Right cardiac atrium (tissue), 5 donors: Measurements from ENCODE around the gene PAQR4. TPM values are rescaled to one million over a fixed set of nuclear protein-coding genes. Genes with fewer than 3 reads are reported as not detected.
A peak's percentile ranks its signal among the peaks of the same experiment; 100 is the strongest.

ENCODE experiments used
- ATAC-seq, 2 donors: fragments of 200-7000 bp; cut with Tn5 transposase; one replicate each; pipeline versions ENCODE4 v1.8.0 to v1.9.1; 2020; ENCODE audit warnings: moderate library complexity in 2 of 2, mild to moderate bottlenecking in 1 of 2
- DNase-seq, 3 donors: peaks; one replicate each; pipeline ENCODE4 v3.0.0-alpha.2; 2020
- H3K27ac ChIP-seq: one replicate; pipeline ENCODE4 v1.5.1; 2013; ENCODE audit warnings: mild to moderate bottlenecking, low read length, control low read depth, moderate library complexity
- H3K27me3 ChIP-seq: one replicate; pipeline ENCODE4 v1.6.1; 2013; ENCODE audit not compliant: control insufficient read depth, insufficient read depth
- H3K4me1 ChIP-seq: one replicate; pipeline ENCODE4 v1.6.1; 2013; ENCODE audit warnings: low read length; ENCODE audit not compliant: control insufficient read depth, insufficient read depth
- H3K4me3 ChIP-seq: one replicate; pipeline ENCODE4 v1.5.1; 2013; ENCODE audit warnings: low read length, control low read depth
- H3K9me3 ChIP-seq: one replicate; pipeline ENCODE4 v1.6.1; 2013; ENCODE audit warnings: low read length; ENCODE audit not compliant: control insufficient read depth
- WGBS: extraction: QIAGEN DNeasy Blood & Tissue Kit; methylation state at CpG from one replicate; pipeline ENCODE4 v1.1.7; 2013; 5-methylcytosine and 5-hydroxymethylcytosine counted together
- intact Hi-C, 4 donors: fragments of 100-400 bp; cut with DNase I; formaldehyde crosslinking; loops; one replicate each; pipeline versions ENCODE4 v1.11.0 to v1.14.0; 2022 to 2023
- polyA plus RNA-seq: library from polyadenylated mRNA; stranded (reverse); fragments of 200-250 nt; gene quantifications from one replicate; pipeline ENCODE4 v1.2.3, GENCODE V29; 2013
- total RNA-seq, 4 donors: library from RNA; stranded (reverse); fragmentation: NEBNext Ultra II Directional; extraction: Animal tissue kit (Norgen Biotek cat#: 25700); gene quantifications; one replicate each; pipeline ENCODE4 v1.2.1, GENCODE V29; 2021
- donor health status: healthy with polysubstance abuse.
- donor health status: DM: no; HTN: yes; CAD: no.
- donor health status: DM: no; HTN: no; CAD: no.
- donor health status: DM: no; HTN: yes; CAD: no; lungs with severe emphysema.
- donor health status: DM: yes; HTN: yes; CAD: no.

Gene PAQR4
- total and polyA plus RNA-seq, 5 donors, result 4.0 to 10.3 (median 6.6) TPM

DNA sequence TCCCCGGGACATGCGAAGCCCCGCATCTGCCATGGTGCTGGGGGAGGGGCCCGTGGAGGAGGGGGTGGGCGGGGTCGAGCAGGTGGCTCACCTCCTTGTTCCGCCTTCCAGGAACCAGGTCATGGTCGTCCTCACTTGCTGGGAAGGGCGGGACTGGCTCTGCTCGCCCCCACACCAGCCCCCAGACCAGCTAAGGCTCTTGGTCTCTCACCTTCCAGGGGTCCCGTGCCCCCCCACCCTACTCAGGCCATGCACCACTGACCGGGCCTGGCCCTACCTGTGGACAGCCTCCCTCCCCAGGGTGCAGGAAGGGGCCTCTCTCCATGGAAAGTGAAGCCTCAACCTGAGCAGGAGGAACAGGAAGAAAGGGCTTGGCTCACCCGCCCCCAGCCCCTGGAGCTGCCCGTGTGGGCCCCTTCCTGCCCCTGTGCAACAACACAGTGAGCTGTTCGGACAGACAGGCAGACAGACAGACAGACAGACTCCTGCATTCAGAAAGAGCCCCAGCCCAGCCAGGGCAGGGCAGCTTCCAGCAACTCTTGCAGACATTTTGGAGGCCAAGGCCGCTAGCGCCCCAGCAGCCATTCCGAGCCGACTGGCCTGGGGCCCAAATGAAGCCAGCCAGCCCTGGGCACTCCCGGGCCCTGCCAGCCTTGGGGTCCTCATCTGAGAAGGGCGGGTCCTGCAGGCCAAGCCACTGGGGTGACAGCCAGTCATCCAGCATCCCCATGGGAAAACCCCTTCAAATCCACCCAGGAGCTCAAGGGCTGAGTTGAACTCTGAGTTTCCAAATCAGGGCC is 13.2 kb upstream of the PAQR4 start:
- 44% methylated on average over 21 of the region's 21 CpGs for WGBS
- DNase-seq, result no peak
- Histone ChIP-seq H3K9me3 (no peaks in the 10 kb centered on the region), H3K27me3 (no peaks in the 10 kb centered on the region), H3K4me1 (no peaks in the 10 kb centered on the region), H3K27ac (no peak overlapping the region), H3K4me3 (no peak overlapping the region)
- ATAC-seq, result peak in 1 of 2 donors; percentile 7
- intact Hi-C loops, result no loop called here

- H3K27me3 ChIP-seq, result no peaks in the 10 kb centered on the region
- intact Hi-C loops, result no loop called here
- 79% methylated on average over 11 of the region's 11 CpGs for WGBS
- no peaks in the 10 kb centered on the region for H3K4me1 ChIP-seq
- H3K27ac ChIP-seq, result no peak overlapping the region
- DNase-seq (peak in 1 of 3 donors; percentile 44), ATAC-seq (no peak)
- no peaks in the 10 kb centered on the region for H3K9me3 ChIP-seq
- H3K4me3 ChIP-seq, result no peak overlapping the region
Observed at GRCh38 chr16:2956579-2956956, 12.6 kb upstream of the PAQR4 start.

GRCh38 chr16:2959206-2959605 is 9.9 kb upstream of the PAQR4 start:
- intact Hi-C loops, result no loop called here
- Histone ChIP-seq H3K9me3 (no peaks in the 10 kb centered on the region), H3K27me3 (no peaks in the 10 kb centered on the region), H3K27ac (no peak overlapping the region), H3K4me3 (no peak overlapping the region), H3K4me1 (no peaks in the 10 kb centered on the region)
- DNase-seq, result no peak
- no peak for ATAC-seq
- WGBS, result 64% methylated on average over 10 of the region's 10 CpGs

GRCh38 chr16:2960183-2961010 is 8.8 kb upstream of the PAQR4 start:
- Histone ChIP-seq H3K4me3 (no peak overlapping the region), H3K9me3 (no peaks in the 10 kb centered on the region), H3K27me3 (no peaks in the 10 kb centered on the region), H3K27ac (no peak overlapping the region), H3K4me1 (no peaks in the 10 kb centered on the region)
- ATAC-seq (no peak), DNase-seq (peak in 2 of 3 donors; percentile 34 to 35)
- 77% methylated on average over 17 of the region's 17 CpGs for WGBS
- intact Hi-C loops, result no loop called here

DNA sequence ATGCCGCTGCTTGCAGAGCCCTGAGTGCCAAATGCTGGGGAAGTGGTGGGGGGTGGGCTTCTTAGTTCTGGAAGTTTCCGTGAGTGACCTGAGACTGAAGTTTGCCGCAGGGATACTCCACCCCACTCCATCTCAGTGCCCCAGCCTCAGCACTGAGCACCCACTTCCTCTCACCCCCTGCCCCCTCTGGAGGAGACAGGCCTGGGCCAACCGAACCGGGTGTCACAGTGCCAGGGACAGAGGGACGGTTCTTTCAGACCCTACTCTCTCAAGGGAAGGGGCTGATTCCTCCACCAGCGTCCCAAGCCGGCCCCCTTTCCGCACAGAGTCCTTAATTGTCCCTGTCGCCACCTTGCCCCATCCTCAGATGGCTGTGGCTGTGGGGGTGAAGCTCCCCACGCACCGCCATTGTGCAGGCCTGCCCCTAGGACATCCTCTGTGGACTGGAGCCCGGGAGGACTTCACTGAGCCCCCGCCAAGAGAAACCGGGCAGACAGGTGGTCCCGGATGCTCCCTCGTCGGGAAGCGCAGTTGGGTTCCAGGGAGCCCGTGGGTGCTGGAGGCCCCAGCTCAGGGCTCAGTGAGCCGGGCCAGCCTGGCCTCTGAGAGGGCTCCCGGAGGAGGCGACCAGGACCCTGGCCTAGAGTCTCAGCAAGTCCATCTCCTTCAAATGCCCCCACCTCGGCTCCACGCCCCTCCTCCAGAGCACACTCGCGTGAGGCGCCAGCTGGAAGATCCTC is 6.6 kb upstream of the PAQR4 start:
- Histone ChIP-seq H3K27me3 (no peaks in the 10 kb centered on the region), H3K4me3 (no peak overlapping the region), H3K4me1 (no peaks in the 10 kb centered on the region), H3K9me3 (no peaks in the 10 kb centered on the region), H3K27ac (no peak overlapping the region)
- intact Hi-C loops, result no loop called here
- 21% methylated on average over 28 of the region's 28 CpGs for WGBS
- DNase-seq (peak in 1 of 3 donors; percentile 40), ATAC-seq (no peak)

DNA sequence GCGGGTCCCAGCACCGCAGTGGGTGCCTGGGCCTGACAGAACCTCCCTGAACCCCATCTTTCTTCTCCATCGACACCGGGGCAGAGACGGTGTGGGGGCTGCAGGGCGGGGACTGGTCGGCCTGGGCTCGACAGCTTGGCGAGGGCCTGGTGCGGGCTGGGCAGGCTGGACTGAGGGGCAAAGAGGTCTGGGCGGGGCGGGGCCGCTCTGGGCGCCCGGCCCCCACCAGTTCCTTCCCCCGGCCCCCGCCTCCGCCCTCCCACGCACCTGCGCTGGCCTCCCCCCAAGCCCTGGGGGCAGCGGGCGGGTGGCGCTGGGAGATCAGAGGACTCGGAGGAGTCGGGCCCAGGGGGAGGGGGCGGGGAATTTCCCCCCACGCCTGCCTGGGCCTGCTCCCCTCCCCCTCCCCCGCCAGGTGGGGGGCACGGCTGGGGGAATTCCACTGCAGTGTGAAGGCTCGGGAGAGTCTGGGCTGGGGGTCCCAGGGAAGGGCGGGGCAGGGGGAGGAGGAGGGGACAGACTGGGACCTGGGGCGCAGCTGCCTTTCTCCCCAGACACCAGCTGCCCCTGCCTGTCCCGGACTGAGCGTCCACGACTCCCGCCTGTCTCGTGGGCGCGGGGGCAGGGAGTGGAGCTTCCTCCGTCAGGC is 6.0 kb upstream of the PAQR4 start:
- intact Hi-C loops, result no loop called here
- under 1% methylated on average over 40 of the region's 40 CpGs for WGBS
- no peaks in the 10 kb centered on the region for H3K4me1 ChIP-seq

GRCh38 chr16:2963723-2964474 is 5.2 kb upstream of the PAQR4 start, which contains the start of gene KREMEN2:
Gene KREMEN2, plus strand, starts transcription at chr16:2964275. Its CDS starts 246 bp downstream, at chr16:2964521.
- Histone ChIP-seq H3K4me3 (peak within 1 kb of the TSS; percentile 22), H3K27me3 (no peaks in the 10 kb centered on the region), H3K27ac (no peak within 1 kb of the TSS), H3K9me3 (no peaks in the 10 kb centered on the region), H3K4me1 (peaks cover 3% of the 10 kb centered on the region)
- WGBS, result under 1% methylated on average over 60 of the region's 60 CpGs
- intact Hi-C loops, result no loop called here
- DNase-seq, result peak in 2 of 3 donors; percentile 50 to 66
- no peak for ATAC-seq

More for the DNA sequence above, 6.0 kb upstream of the PAQR4 start:
- no peaks in the 10 kb centered on the region for H3K9me3 ChIP-seq
- ATAC-seq (no peak), DNase-seq (peak in 2 of 3 donors; percentile 43 to 64)
- H3K27ac ChIP-seq, result no peak overlapping the region
- H3K4me3 ChIP-seq, result no peak overlapping the region
- H3K27me3 ChIP-seq, result no peaks in the 10 kb centered on the region

- Histone ChIP-seq H3K4me1 (peaks cover 4% of the 10 kb centered on the region), H3K27me3 (no peaks in the 10 kb centered on the region), H3K9me3 (no peaks in the 10 kb centered on the region), H3K27ac (no peak overlapping the region), H3K4me3 (peak overlapping the region; percentile 22)
- intact Hi-C loops, result no loop called here
- no peak for ATAC-seq
- 1% methylated on average over 68 of the region's 68 CpGs for WGBS
- peak in 2 of 3 donors; percentile 59 to 60 for DNase-seq
Observed at GRCh38 chr16:2964475-2965336, 4.4 kb upstream of the PAQR4 start.

- Histone ChIP-seq H3K9me3 (no peaks in the 10 kb centered on the region), H3K27me3 (no peaks in the 10 kb centered on the region), H3K4me3 (no peak overlapping the region), H3K27ac (no peak overlapping the region), H3K4me1 (peaks cover 4% of the 10 kb centered on the region)
- ATAC-seq (no peak), DNase-seq (peak in 2 of 3 donors; percentile 41 to 44)
- intact Hi-C loops, result no loop called here
- WGBS, result 54% methylated on average over 39 of the region's 39 CpGs
Observed at GRCh38 chr16:2966043-2966807, 2.9 kb upstream of the PAQR4 start.
